HepG2 (cell line): ENCODE results near the gene ACYP2. TPM values are rescaled to one million over a fixed set of nuclear protein-coding genes. Genes with fewer than 3 reads are reported as not detected.

Experiments used
- CENPX ChIP-seq: sonication (generic); formaldehyde crosslinking; IDR thresholded peaks from 2 replicates; pipeline ENCODE4 v1.9.0; 2021; ENCODE audit warnings: mild to moderate bottlenecking, missing genetic modification reagents, moderate library complexity
- ELK4 ChIP-seq: sonication (generic); formaldehyde crosslinking; IDR thresholded peaks from 2 replicates; pipeline ENCODE4 v1.9.0; 2021; ENCODE audit warnings: missing genetic modification reagents, borderline replicate concordance
- HNF4G ChIP-seq, 2 experiments: sonication (generic) in 1 of 2; formaldehyde crosslinking in 1 of 2; IDR thresholded peaks; 2 replicates each; pipeline versions ENCODE4 v1.4.0 to v1.6.1; 2011 to 2020; ENCODE audit warnings: borderline replicate concordance in 2 of 2, low read depth in 2 of 2, mild to moderate bottlenecking in 2 of 2, low read length in 1 of 2, missing genetic modification reagents in 1 of 2, moderate library complexity in 1 of 2
- HOXD1 ChIP-seq: sonication (generic); formaldehyde crosslinking; IDR thresholded peaks from 2 replicates; pipeline ENCODE4 v1.5.0; 2020; ENCODE audit warnings: missing genetic modification reagents
- KAT2B ChIP-seq: fragments of 150-350 bp; IDR thresholded peaks from 2 replicates; pipeline ENCODE4 v1.6.1; 2014; ENCODE audit warnings: low read depth, low read length, borderline replicate concordance
- MAFF ChIP-seq: IDR thresholded peaks from 2 replicates; pipeline ENCODE4 v1.6.1; 2011; ENCODE audit warnings: low read depth, low read length, improper control_type of control experiment
- MLLT10 ChIP-seq: sonication (generic); formaldehyde crosslinking; IDR thresholded peaks from 2 replicates; pipeline ENCODE4 v1.4.0; 2020; ENCODE audit warnings: missing genetic modification reagents
- NKX3-1 ChIP-seq: sonication (generic); formaldehyde crosslinking; IDR thresholded peaks from 2 replicates; pipeline ENCODE4 v1.5.0; 2020; ENCODE audit warnings: missing genetic modification reagents
- NRL ChIP-seq: sonication (generic); formaldehyde crosslinking; IDR thresholded peaks from 2 replicates; pipeline ENCODE4 v1.5.0; 2020; ENCODE audit warnings: missing genetic modification reagents, mild to moderate bottlenecking, moderate library complexity, borderline replicate concordance
- PCBP2 ChIP-seq: fragments of 200-400 bp; formaldehyde crosslinking; optimal IDR thresholded peaks from 2 replicates; pipeline ENCODE3; 2018; ENCODE audit warnings: low read length, low read depth; ENCODE audit not compliant: poor library complexity, severe bottlenecking
- SP5 ChIP-seq: IDR thresholded peaks from 2 replicates; pipeline ENCODE4 v1.6.1; 2016; ENCODE audit warnings: low read depth, borderline replicate concordance
- ZNF256 ChIP-seq: sonication (generic); formaldehyde crosslinking; conservative IDR thresholded peaks from 2 replicates; pipeline ENCODE4 v1.4.0; 2020; ENCODE audit warnings: missing genetic modification reagents
- ZNF362 ChIP-seq: sonication (generic); formaldehyde crosslinking; IDR thresholded peaks from 2 replicates; pipeline ENCODE4 v1.4.0; 2020; ENCODE audit warnings: missing genetic modification reagents, mild to moderate bottlenecking, borderline replicate concordance
- polyA plus RNA-seq, 8 experiments: library from polyadenylated mRNA; depleted of rRNA in 3 of 8; stranded (reverse) in 7 of 8; unstranded in 1 of 8; fragments of >200 nt; fragmentation: Illumina TruSeq in 4 of 8; extraction: Trizol in 4 of 8; gene quantifications; 2 replicates each; pipeline versions ENCODE4 v1.2.1 to v1.2.3, GENCODE V29; 2011 to 2016; ENCODE audit warnings: low read depth in 4 of 8, missing spikeins in 1 of 8, mixed read lengths in 1 of 8; ENCODE audit not compliant: insufficient read depth in 1 of 8
- total RNA-seq, 5 experiments: library from RNA; depleted of rRNA; stranded (reverse); fragments of >200 nt; fragmentation: Illumina TruSeq; extraction: Trizol; gene quantifications; 2 replicates each; pipeline ENCODE4 v1.2.3, GENCODE V29; 2016; ENCODE audit warnings: low read depth in 1 of 5
- TF ChIP-seq, protein P1 (sequence below): sonication (generic); formaldehyde crosslinking; IDR thresholded peaks from 2 replicates; pipeline ENCODE4 v1.5.0; 2020; ENCODE audit warnings: missing genetic modification reagents
- TF ChIP-seq, protein P2 (sequence below): IDR thresholded peaks from 2 replicates; pipeline ENCODE4 v1.6.1; 2016; ENCODE audit warnings: missing genetic modification reagents, missing compliant biosample characterization
- TF ChIP-seq, protein P3 (sequence below): IDR thresholded peaks from 2 replicates; pipeline ENCODE4 v1.6.1; 2016; ENCODE audit warnings: mild to moderate bottlenecking
- TF ChIP-seq, protein P4 (sequence below): sonication (generic); formaldehyde crosslinking; IDR thresholded peaks from 2 replicates; pipeline ENCODE4 v1.4.0; 2020; ENCODE audit warnings: missing genetic modification reagents, borderline replicate concordance
- TF ChIP-seq, protein P5 (sequence below): sonication (generic); formaldehyde crosslinking; conservative IDR thresholded peaks from 2 replicates; pipeline ENCODE4 v1.4.0; 2020; ENCODE audit warnings: missing genetic modification reagents

The ACYP2 gene
- total and polyA plus RNA-seq, 2 of the 13 experiments (the other 11 are each of a cell fraction or from before 2014, with no cell fraction given): 12.3 to 12.7 TPM

DNA sequence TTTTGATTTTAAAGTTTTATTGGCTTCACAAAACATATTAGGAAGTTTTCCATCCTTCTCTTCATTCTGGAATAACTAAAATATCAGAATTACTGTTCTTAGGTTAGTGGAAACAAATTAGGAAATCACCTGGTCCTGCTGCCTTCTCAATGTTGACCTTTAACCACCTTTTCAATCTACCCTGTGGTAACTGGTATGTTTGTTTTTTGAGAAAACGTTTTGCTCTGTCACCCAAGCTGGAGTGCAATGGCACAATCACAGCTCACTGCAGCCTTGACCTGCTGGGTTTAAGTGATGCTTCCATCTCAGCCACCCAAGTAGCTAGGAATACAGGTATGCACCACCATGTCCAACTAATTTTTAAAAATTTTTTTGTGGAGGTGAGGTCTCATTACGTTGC is 28.4 kb downstream of the ACYP2 start (continued):
- TF ChIP-seq SP5 (CRISPR knock-in tag) (no peak), HOXD1 (CRISPR knock-in tag) (no peak), NKX3-1 (CRISPR knock-in tag) (no peak), ELK4 (CRISPR knock-in tag) (no peak), CENPX (CRISPR knock-in tag) (no peak), MAFF (no peak), HNF4G (IDR thresholded peaks at IDR 0.05; ENCODE audit: borderline replicate concordance, low read depth, low read length) (peak; percentile 58; the same call in 1 of the 2 replicates), HNF4G (CRISPR knock-in tag; IDR thresholded peaks at IDR 0.05; ENCODE audit: borderline replicate concordance, low read depth) (peak; percentile 54; the same call in 1 of the 2 replicates), PCBP2 (no peak), NRL (CRISPR knock-in tag) (no peak), ZNF362 (CRISPR knock-in tag) (0 out of 2 replicates have a peak, but pooled peaks have one; percentile 34), KAT2B (no peak), ZNF256 (CRISPR knock-in tag) (no peak), MLLT10 (CRISPR knock-in tag) (no peak)
- TF ChIP-seq, protein P1, sequence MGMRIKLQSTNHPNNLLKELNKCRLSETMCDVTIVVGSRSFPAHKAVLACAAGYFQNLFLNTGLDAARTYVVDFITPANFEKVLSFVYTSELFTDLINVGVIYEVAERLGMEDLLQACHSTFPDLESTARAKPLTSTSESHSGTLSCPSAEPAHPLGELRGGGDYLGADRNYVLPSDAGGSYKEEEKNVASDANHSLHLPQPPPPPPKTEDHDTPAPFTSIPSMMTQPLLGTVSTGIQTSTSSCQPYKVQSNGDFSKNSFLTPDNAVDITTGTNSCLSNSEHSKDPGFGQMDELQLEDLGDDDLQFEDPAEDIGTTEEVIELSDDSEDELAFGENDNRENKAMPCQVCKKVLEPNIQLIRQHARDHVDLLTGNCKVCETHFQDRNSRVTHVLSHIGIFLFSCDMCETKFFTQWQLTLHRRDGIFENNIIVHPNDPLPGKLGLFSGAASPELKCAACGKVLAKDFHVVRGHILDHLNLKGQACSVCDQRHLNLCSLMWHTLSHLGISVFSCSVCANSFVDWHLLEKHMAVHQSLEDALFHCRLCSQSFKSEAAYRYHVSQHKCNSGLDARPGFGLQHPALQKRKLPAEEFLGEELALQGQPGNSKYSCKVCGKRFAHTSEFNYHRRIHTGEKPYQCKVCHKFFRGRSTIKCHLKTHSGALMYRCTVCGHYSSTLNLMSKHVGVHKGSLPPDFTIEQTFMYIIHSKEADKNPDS (CRISPR knock-in tag): no peak
- TF ChIP-seq, protein P2, sequence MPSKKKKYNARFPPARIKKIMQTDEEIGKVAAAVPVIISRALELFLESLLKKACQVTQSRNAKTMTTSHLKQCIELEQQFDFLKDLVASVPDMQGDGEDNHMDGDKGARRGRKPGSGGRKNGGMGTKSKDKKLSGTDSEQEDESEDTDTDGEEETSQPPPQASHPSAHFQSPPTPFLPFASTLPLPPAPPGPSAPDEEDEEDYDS (CRISPR knock-in tag): no peak
- TF ChIP-seq, protein P3, sequence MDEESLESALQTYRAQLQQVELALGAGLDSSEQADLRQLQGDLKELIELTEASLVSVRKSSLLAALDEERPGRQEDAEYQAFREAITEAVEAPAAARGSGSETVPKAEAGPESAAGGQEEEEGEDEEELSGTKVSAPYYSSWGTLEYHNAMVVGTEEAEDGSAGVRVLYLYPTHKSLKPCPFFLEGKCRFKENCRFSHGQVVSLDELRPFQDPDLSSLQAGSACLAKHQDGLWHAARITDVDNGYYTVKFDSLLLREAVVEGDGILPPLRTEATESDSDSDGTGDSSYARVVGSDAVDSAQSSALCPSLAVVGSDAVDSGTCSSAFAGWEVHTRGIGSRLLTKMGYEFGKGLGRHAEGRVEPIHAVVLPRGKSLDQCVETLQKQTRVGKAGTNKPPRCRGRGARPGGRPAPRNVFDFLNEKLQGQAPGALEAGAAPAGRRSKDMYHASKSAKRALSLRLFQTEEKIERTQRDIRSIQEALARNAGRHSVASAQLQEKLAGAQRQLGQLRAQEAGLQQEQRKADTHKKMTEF (CRISPR knock-in tag): peak; percentile 23; the same call in 1 of the 2 replicates
- TF ChIP-seq, protein P4, sequence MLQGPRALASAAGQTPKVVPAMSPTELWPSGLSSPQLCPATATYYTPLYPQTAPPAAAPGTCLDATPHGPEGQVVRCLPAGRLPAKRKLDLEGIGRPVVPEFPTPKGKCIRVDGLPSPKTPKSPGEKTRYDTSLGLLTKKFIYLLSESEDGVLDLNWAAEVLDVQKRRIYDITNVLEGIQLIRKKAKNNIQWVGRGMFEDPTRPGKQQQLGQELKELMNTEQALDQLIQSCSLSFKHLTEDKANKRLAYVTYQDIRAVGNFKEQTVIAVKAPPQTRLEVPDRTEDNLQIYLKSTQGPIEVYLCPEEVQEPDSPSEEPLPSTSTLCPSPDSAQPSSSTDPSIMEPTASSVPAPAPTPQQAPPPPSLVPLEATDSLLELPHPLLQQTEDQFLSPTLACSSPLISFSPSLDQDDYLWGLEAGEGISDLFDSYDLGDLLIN (CRISPR knock-in tag): no peak
- TF ChIP-seq, protein P5, sequence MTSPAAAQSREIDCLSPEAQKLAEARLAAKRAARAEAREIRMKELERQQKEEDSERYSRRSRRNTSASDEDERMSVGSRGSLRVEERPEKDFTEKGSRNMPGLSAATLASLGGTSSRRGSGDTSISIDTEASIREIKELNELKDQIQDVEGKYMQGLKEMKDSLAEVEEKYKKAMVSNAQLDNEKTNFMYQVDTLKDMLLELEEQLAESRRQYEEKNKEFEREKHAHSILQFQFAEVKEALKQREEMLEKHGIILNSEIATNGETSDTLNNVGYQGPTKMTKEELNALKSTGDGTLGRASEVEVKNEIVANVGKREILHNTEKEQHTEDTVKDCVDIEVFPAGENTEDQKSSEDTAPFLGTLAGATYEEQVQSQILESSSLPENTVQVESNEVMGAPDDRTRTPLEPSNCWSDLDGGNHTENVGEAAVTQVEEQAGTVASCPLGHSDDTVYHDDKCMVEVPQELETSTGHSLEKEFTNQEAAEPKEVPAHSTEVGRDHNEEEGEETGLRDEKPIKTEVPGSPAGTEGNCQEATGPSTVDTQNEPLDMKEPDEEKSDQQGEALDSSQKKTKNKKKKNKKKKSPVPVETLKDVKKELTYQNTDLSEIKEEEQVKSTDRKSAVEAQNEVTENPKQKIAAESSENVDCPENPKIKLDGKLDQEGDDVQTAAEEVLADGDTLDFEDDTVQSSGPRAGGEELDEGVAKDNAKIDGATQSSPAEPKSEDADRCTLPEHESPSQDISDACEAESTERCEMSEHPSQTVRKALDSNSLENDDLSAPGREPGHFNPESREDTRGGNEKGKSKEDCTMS (CRISPR knock-in tag): no peak
